Measurements from ENCODE around the gene UGT1A1.

Gene UGT1A1

GRCh38 chr2:233780771-233781170, 20.7 kb downstream of the UGT1A1 start:
- H3K4me3 ChIP-seq (ENCODE audit: low read length): no peak overlapping the region

GRCh38 chr2:233789554-233789953, 29.5 kb downstream of the UGT1A1 start:
- peaks cover 10% of the 10 kb centered on the region for H3K27me3 ChIP-seq (replicated peaks; ENCODE audit: control insufficient read depth, insufficient read depth, low read length)
- H3K4me1 ChIP-seq (ENCODE audit: control insufficient read depth, insufficient read depth, low read length): no peaks in the 10 kb centered on the region
- no peaks in the 10 kb centered on the region for H3K36me3 ChIP-seq (ENCODE audit: control insufficient read depth, insufficient read depth, low read length, severe bottlenecking)
- H3K9ac ChIP-seq (ENCODE audit: low read length): no peak overlapping the region
- DNase-seq (ENCODE audit: low read depth): no peak
- no peaks in the 10 kb centered on the region for H3K9me3 ChIP-seq (ENCODE audit: control insufficient read depth, low read length)
- H3K4me3 ChIP-seq (ENCODE audit: low read length): no peak overlapping the region

More at GRCh38 chr2:233780771-233781170, 20.7 kb downstream of the UGT1A1 start:
- Histone ChIP-seq H3K27me3 (replicated peaks; ENCODE audit: control insufficient read depth, insufficient read depth, low read length) (no peaks in the 10 kb centered on the region), H3K4me1 (ENCODE audit: control insufficient read depth, insufficient read depth, low read length) (no peaks in the 10 kb centered on the region), H3K9ac (ENCODE audit: low read length) (no peak overlapping the region), H3K9me3 (ENCODE audit: control insufficient read depth, low read length) (peaks cover 19% of the 10 kb centered on the region), H3K36me3 (ENCODE audit: control insufficient read depth, insufficient read depth, low read length, severe bottlenecking) (no peaks in the 10 kb centered on the region)
- DNase-seq (ENCODE audit: low read depth): no peak

- Histone ChIP-seq H3K9me3 (ENCODE audit: control insufficient read depth, low read length) (no peaks in the 10 kb centered on the region), H3K9ac (ENCODE audit: low read length) (no peak overlapping the region), H3K4me1 (ENCODE audit: control insufficient read depth, insufficient read depth, low read length) (no peaks in the 10 kb centered on the region), H3K36me3 (ENCODE audit: control insufficient read depth, insufficient read depth, low read length, severe bottlenecking) (no peaks in the 10 kb centered on the region), H3K27me3 (replicated peaks; ENCODE audit: control insufficient read depth, insufficient read depth, low read length) (peaks cover 10% of the 10 kb centered on the region), H3K4me3 (ENCODE audit: low read length) (no peak overlapping the region)
- no peak for DNase-seq (ENCODE audit: low read depth)
These were observed 31.2 kb downstream of the UGT1A1 start for GRCh38 chr2:233791151-233791882.

GRCh38 chr2:233791883-233792329, 31.8 kb downstream of the UGT1A1 start:
- Histone ChIP-seq H3K9ac (ENCODE audit: low read length) (no peak overlapping the region), H3K4me3 (ENCODE audit: low read length) (no peak overlapping the region), H3K9me3 (ENCODE audit: control insufficient read depth, low read length) (no peaks in the 10 kb centered on the region), H3K36me3 (ENCODE audit: control insufficient read depth, insufficient read depth, low read length, severe bottlenecking) (no peaks in the 10 kb centered on the region), H3K4me1 (ENCODE audit: control insufficient read depth, insufficient read depth, low read length) (no peaks in the 10 kb centered on the region), H3K27me3 (replicated peaks; ENCODE audit: control insufficient read depth, insufficient read depth, low read length) (peaks cover 10% of the 10 kb centered on the region)
- DNase-seq (ENCODE audit: low read depth): no peak

- Histone ChIP-seq H3K9ac (ENCODE audit: low read length) (no peak overlapping the region), H3K4me1 (ENCODE audit: control insufficient read depth, insufficient read depth, low read length) (no peaks in the 10 kb centered on the region), H3K9me3 (ENCODE audit: control insufficient read depth, low read length) (no peaks in the 10 kb centered on the region), H3K36me3 (ENCODE audit: control insufficient read depth, insufficient read depth, low read length, severe bottlenecking) (no peaks in the 10 kb centered on the region), H3K27me3 (replicated peaks; ENCODE audit: control insufficient read depth, insufficient read depth, low read length) (peaks cover 10% of the 10 kb centered on the region), H3K4me3 (ENCODE audit: low read length) (no peak overlapping the region)
- DNase-seq (ENCODE audit: low read depth): no peak
These were observed 32.6 kb downstream of the UGT1A1 start for GRCh38 chr2:233792720-233793119.

- no peaks in the 10 kb centered on the region for H3K36me3 ChIP-seq (ENCODE audit: control insufficient read depth, insufficient read depth, low read length, severe bottlenecking)
- no peaks in the 10 kb centered on the region for H3K4me1 ChIP-seq (ENCODE audit: control insufficient read depth, insufficient read depth, low read length)
- H3K9me3 ChIP-seq (ENCODE audit: control insufficient read depth, low read length): no peaks in the 10 kb centered on the region
- no peak for DNase-seq (ENCODE audit: low read depth)
- peaks cover 16% of the 10 kb centered on the region for H3K27me3 ChIP-seq (replicated peaks; ENCODE audit: control insufficient read depth, insufficient read depth, low read length)
- no peak overlapping the region for H3K9ac ChIP-seq (ENCODE audit: low read length)
- no peak overlapping the region for H3K4me3 ChIP-seq (ENCODE audit: low read length)
These were observed 33.5 kb downstream of the UGT1A1 start for GRCh38 chr2:233793465-233794127.

- Histone ChIP-seq H3K36me3 (ENCODE audit: control insufficient read depth, insufficient read depth, low read length, severe bottlenecking) (no peaks in the 10 kb centered on the region), H3K9me3 (ENCODE audit: control insufficient read depth, low read length) (no peaks in the 10 kb centered on the region), H3K4me1 (ENCODE audit: control insufficient read depth, insufficient read depth, low read length) (no peaks in the 10 kb centered on the region), H3K27me3 (replicated peaks; ENCODE audit: control insufficient read depth, insufficient read depth, low read length) (peaks cover 22% of the 10 kb centered on the region), H3K9ac (ENCODE audit: low read length) (no peak overlapping the region), H3K4me3 (ENCODE audit: low read length) (no peak overlapping the region)
- DNase-seq (ENCODE audit: low read depth): no peak
These were observed 34.1 kb downstream of the UGT1A1 start for GRCh38 chr2:233794128-233794658.

- Histone ChIP-seq H3K9me3 (ENCODE audit: control insufficient read depth, low read length) (no peaks in the 10 kb centered on the region), H3K36me3 (ENCODE audit: control insufficient read depth, insufficient read depth, low read length, severe bottlenecking) (no peaks in the 10 kb centered on the region), H3K4me1 (ENCODE audit: control insufficient read depth, insufficient read depth, low read length) (no peaks in the 10 kb centered on the region), H3K4me3 (ENCODE audit: low read length) (no peak overlapping the region), H3K9ac (ENCODE audit: low read length) (no peak overlapping the region), H3K27me3 (replicated peaks; ENCODE audit: control insufficient read depth, insufficient read depth, low read length) (peaks cover 27% of the 10 kb centered on the region)
- DNase-seq (ENCODE audit: low read depth): no peak
These were observed 35.7 kb downstream of the UGT1A1 start for GRCh38 chr2:233795735-233796171.

- H3K27me3 ChIP-seq (replicated peaks; ENCODE audit: control insufficient read depth, insufficient read depth, low read length): peaks cover 27% of the 10 kb centered on the region
- H3K36me3 ChIP-seq (ENCODE audit: control insufficient read depth, insufficient read depth, low read length, severe bottlenecking): no peaks in the 10 kb centered on the region
These were observed 36.2 kb downstream of the UGT1A1 start for GRCh38 chr2:233796254-233796653.

GRCh38 chr2:233798335-233799086, 38.4 kb downstream of the UGT1A1 start:
- no peak overlapping the region for H3K9ac ChIP-seq (ENCODE audit: low read length)
- no peak for DNase-seq (ENCODE audit: low read depth)

More at GRCh38 chr2:233796254-233796653, 36.2 kb downstream of the UGT1A1 start:
- Histone ChIP-seq H3K9me3 (ENCODE audit: control insufficient read depth, low read length) (no peaks in the 10 kb centered on the region), H3K9ac (ENCODE audit: low read length) (no peak overlapping the region), H3K4me1 (ENCODE audit: control insufficient read depth, insufficient read depth, low read length) (no peaks in the 10 kb centered on the region), H3K4me3 (ENCODE audit: low read length) (no peak overlapping the region)
- DNase-seq (ENCODE audit: low read depth): no peak

More at GRCh38 chr2:233798335-233799086, 38.4 kb downstream of the UGT1A1 start:
- no peaks in the 10 kb centered on the region for H3K4me1 ChIP-seq (ENCODE audit: control insufficient read depth, insufficient read depth, low read length)
- H3K36me3 ChIP-seq (ENCODE audit: control insufficient read depth, insufficient read depth, low read length, severe bottlenecking): no peaks in the 10 kb centered on the region
- H3K9me3 ChIP-seq (ENCODE audit: control insufficient read depth, low read length): no peaks in the 10 kb centered on the region
- peaks cover 32% of the 10 kb centered on the region for H3K27me3 ChIP-seq (replicated peaks; ENCODE audit: control insufficient read depth, insufficient read depth, low read length)
- no peak overlapping the region for H3K4me3 ChIP-seq (ENCODE audit: low read length)

Data from adipocyte (in vitro differentiated cells).